ENCODE measurements around the gene RNF220.

The RNF220 gene

DNA sequence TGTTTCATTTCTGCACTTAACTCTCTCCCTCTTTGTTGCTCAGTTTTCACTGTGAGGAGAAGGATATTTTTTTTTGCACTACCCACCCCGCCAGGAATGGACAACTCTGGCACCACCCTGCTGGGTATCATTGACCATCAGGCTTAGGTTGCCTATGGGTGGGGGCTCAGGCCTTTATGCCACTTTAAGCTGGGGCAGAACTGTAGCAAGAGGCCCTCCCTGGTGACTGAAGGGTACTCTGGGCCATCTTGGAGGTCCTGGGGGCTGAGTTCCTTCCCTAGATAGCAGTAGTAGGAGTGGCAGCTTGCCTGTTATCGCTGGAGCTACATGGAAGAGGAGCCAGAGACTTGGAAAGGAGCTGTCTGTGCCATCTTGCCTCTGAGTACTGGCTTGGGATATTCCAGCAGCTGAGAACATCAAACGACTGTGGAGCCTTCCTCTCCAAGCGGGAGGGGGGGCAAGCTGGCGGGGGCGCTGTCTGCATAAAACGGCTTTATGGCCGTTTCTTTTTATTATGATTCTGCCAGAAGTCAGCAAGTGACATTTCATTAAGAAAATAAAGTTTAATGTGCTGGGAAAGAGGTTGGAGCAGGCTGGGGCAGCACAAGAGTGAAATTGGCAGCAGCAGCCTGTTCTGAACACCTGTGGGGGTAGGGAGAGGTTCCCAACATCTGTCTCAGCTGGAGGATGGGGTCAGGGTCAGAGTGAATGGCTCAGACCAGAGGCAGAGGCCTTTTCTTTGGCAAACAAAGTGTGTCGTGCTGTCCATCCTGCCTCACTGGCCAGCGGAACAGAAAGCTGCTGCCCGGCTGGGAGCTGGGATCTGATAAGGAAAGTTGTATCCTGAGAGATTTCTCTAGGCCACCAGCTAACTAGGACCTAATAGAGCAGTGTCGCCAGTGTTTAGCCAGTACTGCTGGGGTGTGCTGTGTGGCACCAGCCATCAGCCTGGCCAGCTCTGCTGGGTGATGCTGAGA lies 236.4 kb downstream of the RNF220 start:
- DNase-seq = no peak

DNA sequence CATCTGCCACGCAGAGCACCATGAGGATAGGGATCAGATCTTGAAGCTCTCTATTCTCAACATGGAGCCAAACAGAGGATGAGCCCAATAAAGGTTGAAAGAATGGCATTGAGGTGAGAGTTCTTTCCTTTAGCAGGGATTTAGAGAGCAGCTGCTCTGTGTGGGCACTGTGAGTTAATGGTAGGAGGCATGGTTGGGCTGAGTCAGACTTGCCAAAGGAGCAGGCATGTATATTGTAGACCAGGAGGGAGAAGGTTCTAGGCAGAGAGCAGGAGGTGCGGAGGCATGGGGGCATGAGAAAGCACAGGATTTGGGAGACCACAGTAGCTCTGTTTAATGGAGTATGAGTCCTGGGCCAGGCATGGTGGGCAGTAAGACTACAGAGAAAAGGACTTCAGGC lies 237.2 kb downstream of the RNF220 start:
- DNase-seq = no peak

DNA sequence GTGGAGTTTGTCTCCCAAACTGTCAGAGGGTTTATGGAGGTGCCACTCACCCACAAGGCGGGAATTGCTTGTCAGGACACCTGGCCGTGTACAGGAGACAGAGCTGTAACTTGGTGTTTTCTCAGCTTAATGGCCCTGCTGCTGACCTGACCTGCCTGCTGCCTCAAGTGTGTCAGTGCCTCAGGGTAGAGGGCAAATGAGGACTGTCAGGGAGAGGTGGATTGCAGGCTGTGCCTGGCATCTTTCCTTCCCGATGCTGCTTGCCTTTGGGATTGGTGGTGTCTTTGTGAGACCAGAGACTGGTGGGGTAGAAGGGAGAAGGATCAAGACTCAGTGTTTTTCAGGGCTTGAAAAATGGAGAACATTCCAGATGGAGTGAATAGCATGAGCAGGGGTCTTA lies 237.9 kb downstream of the RNF220 start:
- DNase-seq = no peak

DNA sequence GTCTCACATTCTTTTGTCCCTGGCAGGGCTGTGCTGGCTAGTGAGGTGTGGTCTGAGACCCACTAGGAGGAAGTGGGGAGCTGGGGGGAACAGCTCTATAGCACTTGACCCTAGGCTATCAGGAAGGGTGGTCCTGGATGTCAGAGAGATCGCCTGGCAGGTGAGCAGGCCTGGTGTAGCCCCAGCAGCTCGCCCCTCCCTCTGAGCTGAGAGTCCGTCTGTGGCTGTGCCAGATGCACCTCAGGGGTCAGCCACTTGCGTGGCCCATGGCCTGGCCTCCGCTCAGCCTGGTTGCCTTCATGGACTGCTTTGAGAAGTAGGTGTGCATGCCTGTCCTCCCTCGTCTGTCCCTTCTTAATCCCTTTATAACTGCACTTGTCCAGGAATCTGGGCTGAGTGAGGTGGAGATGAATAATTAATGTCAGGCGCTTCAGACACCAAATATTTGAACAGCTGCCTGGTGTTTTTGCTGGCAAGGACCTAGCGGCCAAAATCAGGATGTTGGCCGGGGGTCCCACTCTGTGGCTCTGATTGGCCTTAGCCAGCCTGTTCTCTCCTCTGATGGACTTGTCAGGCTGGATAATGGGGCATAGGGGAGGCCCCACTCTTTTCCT lies 238.8 kb downstream of the RNF220 start:
- no peak for DNase-seq

DNA sequence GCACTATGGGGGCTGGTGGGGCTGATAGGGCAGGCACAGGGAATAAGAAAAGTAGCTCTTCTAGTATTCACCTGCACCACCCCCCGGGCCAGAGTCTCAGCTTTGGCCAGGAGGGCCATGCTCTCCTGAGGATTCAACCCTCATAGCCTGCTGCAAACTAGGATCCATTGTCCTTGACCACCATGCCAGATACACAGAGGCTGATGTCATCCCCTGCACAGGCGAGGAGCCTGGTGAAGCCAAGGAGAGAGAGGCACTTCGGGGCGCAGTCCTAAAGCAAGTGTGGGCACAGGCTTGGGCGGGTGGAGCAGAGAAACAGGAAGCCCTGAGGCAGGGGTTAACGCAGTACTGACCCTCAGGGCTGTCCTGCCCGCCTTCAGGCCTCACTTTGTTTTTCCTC lies 239.8 kb downstream of the RNF220 start:
- no peak for DNase-seq

DNA sequence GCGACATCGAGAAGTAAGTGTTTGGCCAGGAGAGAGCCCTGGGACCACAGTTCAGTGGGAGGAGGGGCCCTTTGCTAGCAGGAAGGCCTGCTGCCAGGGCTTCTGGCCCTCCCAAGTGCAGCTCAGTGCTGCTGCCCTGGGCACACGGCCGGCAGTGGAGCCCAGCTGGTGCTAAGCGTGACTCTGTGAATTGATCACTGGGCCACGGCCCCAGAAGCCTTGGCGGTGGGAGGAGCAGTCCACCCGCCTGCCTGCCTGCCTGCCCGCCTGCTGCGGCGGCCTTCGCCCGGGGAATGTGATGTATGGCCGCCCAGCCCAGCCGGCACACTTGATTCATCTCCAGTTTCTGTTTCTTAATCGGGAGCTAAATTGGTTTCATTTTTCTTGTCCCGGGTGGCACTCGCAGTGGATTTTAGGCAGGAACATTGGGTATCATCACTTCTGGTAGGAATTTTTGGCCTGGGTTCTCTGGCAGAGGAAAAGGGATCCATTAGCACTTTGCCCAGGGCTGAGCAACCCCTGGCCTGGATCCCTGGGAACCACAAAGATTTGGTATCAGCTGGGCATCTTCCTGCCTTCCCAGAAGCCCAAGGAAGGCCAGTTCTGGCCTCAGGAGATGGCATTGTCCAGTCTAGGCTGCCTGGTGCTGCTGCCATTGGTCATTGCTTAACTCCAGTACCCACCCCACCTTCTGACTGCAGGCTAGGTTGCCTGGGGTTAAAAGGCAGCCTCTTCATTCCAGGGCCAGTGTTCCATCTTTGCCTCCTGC lies 240.6 kb downstream of the RNF220 start:
- no peak for DNase-seq

DNA sequence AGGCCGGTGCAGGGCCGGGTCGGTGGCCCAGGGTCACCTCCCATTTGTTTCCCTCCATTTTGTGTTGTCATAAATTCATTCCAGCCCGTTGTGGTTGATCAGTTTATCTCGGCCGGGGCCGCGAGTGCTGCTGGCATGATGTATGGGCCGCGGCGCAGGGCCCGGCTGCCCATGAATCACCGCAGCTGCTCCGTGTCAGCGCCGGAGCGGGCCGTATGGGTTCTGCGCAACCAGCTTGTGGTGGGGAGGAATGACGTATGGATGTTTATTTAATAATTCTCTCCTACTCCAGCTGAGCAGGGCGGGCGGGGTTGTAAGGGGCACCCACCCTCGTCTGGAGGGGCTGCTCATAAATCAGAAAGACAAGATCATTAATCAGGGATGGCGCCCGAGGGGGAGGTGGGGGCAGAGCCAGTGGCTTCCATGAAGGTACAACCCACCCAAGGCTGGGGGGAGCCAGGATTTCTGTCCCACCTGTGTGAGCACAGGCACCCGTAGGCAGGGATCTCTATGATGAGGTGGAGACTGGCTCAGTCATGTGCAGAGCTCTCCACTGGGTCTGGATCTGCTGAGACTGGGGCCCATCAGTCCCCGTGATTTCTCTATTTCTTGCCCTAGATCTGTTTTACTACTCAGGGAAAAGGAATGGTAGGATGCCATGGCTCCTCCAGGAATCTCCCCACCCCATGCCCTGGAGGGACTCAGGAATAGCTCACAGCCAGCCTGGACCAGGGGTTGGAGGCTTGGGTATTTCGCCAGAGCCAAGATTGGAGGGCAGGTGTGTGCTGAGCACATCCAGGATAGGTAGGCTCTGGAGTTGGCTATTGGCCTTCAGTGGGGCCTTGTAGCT lies 241.4 kb downstream of the RNF220 start:
- DNase-seq = no peak

DNA sequence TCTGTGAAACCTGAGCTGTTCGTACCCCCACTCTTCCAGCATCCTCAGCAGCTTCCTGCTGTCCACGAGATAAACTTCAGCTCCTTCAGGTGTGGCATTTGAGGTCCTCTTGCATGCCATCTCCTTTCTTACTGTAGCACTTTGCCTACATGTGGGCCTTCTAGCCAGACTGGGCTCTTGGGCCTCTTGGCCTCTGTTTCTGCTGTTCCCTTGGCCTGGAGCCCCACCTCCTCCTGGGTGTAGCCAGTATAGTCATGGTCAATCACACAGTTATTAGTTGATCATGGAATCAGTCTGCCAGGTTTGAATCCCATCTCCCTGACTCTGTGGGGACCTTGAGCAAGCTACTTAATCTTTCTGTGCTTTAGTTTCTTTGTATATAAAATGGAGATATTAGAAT lies 242.8 kb downstream of the RNF220 start:
- no peak for DNase-seq

DNA sequence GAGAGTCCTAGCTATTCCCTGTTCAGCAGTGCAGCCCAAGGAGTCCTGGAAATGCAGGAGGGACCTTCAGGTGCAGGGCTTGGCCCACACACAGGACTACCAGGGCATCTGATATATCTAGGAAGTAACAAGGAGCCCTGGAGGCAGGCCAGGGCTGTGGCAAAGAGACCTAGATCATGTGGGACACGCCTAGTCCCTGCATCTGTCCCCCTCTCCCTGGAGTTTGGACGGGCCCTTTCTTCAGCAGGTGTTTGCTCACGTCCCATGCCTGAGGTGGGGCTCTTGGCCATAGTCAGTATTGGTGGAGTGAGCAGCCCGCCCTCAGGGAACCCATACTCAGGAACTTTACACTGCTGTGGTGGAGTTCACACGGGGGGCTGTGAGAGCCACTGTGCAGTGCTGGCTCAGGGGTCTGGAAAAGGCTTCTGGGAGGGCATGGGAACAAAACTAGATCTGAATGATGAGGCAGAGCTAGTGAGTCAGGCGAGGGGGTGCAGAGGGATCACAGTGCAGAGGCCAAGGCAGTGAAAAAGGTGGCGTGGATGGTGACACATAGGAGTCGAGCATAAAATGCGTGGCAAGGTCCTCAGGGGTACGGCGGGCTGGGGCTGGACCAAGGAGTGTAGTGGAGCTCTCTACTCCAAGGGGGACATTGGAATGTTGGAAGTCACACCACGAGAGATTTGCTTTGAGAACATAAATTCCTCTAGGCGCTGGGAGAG lies 243.6 kb downstream of the RNF220 start:
- no peak for DNase-seq

DNA sequence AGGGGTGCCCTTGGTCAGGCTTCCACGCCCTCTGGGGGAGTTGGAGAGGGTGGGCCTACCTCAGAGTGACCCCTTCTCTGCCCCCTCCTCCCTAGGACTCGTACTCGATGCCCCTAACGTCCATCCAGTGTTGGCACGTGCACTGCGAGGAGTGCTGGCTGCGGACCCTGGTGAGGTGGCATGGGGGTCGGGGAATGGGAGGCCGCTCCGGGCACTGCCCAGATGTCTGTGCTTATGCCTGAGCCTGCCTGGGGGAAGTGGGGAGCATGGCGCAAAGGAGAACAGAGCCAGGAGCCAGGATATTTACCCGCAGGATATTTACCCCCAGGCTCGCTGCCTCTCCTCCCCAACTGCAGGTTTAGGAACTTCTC lies 244.7 kb downstream of the RNF220 start:
- DNase-seq = no peak

DNA sequence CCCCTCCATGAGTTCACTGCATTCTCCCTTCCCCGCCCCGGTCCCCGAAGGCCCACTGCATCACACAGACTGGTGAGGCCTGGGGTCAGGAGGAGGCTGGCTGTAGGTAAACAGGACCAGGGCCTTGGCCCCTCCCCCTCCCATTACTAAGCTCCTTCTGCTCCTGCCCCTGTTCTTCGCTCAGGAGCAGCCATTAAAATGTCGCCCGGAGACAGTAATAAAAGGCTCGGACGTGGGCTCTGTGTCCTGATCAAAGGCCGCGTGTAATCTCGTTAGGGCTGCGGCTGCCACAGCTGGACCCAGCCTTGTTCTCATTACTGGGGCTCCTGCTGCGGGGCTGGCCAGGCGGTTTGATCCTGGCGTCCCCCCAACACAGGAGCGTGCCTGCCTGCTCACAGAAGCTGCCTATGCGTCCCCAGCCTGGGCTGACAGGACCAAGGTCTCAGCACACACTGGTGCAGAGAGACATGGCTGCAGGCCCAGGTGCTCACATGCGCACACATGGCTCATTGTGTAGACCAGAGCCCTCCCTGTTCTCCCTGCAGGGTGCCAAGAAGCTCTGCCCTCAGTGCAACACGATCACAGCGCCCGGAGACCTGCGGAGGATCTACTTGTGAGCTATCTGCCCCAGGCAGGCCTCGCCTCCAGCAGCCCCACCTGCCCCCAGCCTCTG lies 245.2 kb downstream of the RNF220 start:
- DNase-seq = no peak

DNA sequence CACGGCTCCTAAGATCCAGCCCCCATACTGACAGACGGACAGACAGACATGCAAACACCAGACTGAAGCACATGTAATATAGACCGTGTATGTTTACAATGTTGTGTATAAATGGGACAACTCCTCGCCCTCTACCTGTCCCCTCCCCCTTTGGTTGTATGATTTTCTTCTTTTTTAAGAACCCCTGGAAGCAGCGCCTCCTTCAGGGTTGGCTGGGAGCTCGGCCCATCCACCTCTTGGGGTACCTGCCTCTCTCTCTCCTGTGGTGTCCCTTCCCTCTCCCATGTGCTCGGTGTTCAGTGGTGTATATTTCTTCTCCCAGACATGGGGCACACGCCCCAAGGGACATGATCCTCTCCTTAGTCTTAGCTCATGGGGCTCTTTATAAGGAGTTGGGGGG lies 246.0 kb downstream of the RNF220 start:
- no peak for DNase-seq

DNA sequence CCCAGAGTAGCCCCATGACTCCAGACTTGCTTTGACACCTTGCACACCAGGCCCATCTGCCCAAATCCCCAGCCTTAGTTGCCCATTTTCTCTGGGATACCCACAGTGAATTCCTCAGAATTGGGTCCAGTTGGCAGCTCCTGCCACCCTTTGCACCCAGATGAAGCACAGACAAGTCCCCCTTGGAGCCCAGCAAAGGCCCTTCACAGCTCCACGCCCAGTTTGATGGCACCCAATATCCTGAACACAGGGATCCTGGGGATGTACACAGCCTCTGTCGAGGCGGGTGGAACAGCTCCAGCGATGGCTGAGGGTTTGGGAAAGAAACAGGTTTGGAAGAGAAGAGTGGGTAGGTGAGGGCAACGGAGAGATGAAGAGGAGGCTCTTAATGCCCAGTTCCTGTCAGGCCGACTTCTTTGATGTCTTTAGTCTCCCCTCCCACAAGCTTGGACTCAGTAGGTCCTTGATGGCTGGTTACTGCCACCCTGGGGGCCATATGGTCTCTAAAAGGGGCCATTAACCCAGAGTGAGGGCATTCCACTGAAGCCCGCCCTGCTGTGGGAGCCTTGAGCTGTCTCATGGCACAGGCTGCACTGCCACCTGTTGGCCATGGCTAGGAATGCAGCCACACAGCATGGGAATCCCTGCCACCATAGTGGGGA lies 247.5 kb downstream of the RNF220 start:
- peak; percentile 71 to 76 for DNase-seq

DNA sequence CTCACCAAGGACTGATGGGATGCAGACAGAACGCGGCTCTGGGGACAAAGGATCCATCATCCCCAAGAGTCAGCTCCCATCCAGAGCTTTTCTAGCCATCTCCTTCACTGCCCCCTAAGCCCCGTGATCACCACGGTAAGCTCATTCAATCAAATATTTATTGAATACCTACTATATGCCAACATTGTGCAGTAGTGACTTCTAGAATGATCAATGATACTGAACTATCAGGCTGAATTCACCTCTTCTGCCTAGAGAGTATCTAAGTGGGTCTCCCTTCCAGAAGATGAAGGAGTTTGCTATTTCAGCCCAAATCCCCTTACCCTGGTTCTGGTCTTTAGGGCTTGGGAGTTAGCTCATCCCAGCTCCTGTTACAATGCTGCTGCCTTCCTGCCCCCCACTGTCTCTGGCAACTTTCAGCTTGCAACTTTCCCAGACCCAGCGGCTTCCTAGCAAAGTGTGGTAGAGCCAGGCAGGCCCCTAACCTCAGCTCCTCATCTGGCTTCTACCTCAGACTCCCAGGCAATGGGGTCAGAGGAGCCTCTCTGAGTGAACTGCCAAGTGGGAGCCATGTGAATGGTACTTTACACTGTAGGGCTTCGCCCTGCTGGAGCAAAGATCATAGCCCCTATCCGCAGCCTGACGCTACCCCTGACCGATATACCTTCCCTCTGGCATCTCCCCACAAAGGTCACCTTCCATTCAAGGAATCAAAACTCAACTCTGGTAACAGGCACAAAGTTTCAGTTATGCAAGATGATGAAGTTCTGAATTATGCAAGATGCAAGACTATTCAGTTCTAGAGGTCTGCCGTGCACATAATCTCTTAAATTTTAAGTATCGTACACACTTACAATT lies 248.3 kb downstream of the RNF220 start:
- no peak for DNase-seq

DNA sequence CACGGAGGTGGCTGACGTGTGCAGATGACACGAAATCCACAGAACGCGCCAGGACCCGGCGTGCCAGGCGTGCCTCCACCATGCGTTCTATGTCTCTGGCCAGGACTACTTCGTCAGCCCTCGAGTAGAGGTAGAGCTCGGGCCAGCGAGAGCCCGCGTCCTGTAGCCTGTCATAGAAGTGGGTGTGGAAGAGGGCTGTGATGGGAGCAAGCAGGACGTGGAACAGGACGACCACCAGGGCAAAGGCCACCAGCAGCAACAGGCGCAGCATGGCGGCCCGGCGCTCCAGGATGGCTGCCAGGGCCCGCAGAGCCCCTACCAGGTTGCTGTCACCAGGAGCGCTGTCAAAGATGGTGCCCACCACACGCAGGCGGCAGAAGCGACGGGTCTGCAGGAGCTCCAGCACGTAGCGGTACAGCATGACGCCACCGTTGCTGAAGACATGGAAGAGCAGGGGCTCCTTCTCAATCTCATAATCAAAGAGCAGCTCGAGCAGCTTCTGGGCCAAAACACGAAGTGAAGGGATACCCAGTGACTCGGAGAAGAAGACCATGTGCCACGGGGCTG lies 249.6 kb downstream of the RNF220 start:
- DNase-seq = no peak

DNA sequence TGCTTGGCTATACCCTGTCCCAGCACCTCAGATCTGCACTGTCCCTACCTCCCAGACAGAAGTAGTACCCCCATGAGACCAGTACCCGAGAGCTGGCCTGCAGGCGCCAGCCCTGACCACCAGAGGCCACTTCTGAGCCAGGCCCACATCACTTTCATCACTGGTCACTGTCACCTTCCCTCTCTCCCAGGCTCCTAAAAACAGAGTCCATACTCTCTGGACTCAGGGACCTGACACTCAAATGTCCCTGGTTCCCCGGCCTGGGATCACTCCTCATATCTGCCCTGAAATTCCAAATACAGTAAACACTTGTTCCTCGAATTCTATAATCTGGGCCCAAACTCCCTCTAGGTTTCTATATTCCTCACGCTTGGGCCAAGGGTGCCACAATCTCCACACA lies 250.6 kb downstream of the RNF220 start:
- DNase-seq = peak in 1 of 2 donors; percentile 21

DNA sequence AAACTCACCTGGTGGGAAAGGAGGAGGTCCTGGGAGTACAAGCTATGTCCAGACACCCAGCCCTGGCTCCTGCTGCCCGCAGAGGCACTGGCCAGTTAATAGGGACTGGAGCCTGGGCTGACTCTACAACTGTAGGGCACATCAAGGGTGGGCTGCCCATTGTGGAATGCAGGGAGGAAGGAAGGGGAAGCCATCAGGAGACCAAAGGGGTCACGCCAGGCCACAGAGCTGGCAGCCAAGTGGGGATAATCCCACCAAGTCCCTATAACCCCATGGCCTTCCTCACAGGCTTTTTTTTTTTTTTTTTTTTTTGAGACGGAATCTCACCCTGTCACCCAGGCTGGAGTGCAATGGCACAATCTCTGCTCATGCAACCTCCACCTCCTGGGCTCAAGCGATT lies 254.5 kb downstream of the RNF220 start:
- DNase-seq = no peak

DNA sequence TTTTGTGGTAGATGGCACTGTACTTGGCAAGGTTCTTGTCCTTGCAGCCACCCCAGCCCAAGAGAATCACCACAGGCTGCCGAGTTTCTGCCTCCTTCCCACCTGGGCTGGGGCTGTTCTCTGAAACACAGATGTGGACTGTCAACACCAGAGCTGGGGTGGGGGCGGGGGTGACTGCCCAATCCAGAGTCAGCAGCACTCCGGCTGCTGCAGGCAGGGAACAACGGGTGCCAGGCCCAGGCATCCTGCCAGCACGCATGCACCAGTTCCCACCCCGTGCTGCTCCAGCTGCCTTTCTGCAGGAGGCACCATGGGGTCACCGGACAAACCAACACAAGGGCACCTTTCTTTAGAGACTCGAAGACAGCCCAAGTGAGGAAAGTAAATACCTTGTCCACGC lies 255.1 kb downstream of the RNF220 start:
- DNase-seq = no peak
